HFF-Myc (cell line): ENCODE measurements around the gene UFSP2.

Experiments used
- DNase-seq: peaks from one replicate; pipeline ENCODE4 v3.0.0-alpha.2; 2011; ENCODE audit warnings: low read depth; ENCODE audit errors: extremely low read depth
- H3K4me3 ChIP-seq: replicated peaks from 2 replicates; pipeline ENCODE4 v1.5.1; 2011; ENCODE audit warnings: low read depth, mild to moderate bottlenecking, control low read depth, low read length
- TF ChIP-seq, protein P1 (sequence below): IDR thresholded peaks from 2 replicates; pipeline ENCODE4 v1.5.1; 2012; ENCODE audit warnings: mild to moderate bottlenecking, low read depth, low read length, control low read depth; ENCODE audit errors: missing control alignments

Gene UFSP2

DNA sequence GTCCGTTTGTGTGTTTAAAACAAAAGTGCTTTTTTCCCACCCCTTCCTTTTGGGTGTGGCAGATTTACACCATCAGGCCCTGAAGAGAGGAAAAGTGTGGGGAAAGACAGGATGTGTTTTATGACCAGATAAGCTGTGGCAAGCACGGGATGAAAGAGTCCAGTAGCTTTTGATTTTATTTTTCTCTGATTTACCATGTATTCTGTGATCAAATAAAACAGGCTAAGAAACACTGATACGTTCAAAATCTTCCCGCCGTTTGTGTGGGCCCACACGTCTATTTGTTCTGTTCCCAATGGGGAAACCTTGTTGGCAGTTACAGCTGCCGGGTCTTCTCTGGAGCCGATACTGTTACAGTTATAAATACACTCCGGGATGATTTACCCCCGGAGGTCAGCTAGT is 40.8 kb downstream of the UFSP2 start:
- no peak for DNase-seq
- TF ChIP-seq, protein P1, sequence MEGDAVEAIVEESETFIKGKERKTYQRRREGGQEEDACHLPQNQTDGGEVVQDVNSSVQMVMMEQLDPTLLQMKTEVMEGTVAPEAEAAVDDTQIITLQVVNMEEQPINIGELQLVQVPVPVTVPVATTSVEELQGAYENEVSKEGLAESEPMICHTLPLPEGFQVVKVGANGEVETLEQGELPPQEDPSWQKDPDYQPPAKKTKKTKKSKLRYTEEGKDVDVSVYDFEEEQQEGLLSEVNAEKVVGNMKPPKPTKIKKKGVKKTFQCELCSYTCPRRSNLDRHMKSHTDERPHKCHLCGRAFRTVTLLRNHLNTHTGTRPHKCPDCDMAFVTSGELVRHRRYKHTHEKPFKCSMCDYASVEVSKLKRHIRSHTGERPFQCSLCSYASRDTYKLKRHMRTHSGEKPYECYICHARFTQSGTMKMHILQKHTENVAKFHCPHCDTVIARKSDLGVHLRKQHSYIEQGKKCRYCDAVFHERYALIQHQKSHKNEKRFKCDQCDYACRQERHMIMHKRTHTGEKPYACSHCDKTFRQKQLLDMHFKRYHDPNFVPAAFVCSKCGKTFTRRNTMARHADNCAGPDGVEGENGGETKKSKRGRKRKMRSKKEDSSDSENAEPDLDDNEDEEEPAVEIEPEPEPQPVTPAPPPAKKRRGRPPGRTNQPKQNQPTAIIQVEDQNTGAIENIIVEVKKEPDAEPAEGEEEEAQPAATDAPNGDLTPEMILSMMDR, result no peak
- no peak overlapping the region for H3K4me3 ChIP-seq

DNA sequence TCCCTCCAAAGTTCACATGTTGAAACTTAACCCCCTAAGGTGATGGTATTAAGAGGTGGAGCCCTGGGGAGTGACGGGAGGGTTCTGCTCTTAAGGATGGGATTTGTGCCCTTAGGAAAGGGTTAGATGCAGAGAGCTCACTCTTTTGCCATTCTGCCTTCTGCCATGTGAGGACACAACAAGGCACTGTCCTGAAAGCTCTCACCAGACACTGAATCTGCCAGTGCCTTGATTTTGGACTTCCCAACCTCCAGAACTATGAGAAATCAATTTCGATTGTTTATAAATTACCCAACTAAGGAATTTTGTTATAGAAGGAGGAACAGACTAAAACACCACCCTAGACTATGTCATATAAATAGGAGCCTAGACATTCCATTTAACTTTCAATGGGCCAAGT is 41.7 kb downstream of the UFSP2 start:
- no peak for DNase-seq
- no peak overlapping the region for H3K4me3 ChIP-seq
- TF ChIP-seq, protein P1, result no peak

DNA sequence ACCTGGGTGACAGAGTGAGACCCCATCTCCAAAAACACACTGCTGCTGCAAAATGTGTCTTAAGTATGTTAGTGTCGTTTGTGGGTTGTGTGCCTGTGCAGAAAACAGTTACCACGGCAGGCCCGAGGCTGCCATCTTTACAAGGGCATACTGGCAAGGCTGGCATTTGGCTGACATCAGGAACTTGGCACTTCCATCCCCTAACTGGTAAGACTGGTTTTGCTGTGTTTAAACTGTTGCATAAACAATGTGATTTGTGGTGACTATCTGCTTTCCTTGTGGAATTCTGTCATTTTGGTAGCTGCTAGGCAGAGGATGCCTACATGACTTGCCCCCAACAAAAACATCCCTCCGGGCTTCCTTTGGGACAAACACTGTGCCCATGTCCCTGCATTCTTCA is 42.3 kb downstream of the UFSP2 start:
- DNase-seq, result no peak
- no peak overlapping the region for H3K4me3 ChIP-seq
- TF ChIP-seq, protein P1, result no peak

DNA sequence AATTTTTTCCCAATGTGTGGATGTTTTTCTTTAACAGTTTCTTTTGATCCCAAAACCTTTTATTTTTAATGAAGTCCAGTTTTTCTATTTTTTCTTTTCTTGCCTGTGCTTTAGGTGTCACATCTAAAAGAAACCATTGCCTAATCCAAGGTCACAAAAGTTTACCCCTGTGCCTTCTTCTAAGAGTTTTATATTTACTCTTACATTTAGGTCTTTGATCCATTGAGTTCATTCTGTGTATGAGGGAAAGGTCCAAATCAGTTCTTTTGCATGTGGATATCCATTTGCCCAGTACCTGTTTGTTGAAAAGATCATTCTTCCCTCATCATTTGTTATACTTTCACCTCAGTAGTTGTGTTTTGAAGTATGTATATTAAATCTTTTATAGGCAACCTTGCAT is 43.0 kb downstream of the UFSP2 start:
- no peak for DNase-seq
- H3K4me3 ChIP-seq, result no peak overlapping the region
- TF ChIP-seq, protein P1, result no peak

DNA sequence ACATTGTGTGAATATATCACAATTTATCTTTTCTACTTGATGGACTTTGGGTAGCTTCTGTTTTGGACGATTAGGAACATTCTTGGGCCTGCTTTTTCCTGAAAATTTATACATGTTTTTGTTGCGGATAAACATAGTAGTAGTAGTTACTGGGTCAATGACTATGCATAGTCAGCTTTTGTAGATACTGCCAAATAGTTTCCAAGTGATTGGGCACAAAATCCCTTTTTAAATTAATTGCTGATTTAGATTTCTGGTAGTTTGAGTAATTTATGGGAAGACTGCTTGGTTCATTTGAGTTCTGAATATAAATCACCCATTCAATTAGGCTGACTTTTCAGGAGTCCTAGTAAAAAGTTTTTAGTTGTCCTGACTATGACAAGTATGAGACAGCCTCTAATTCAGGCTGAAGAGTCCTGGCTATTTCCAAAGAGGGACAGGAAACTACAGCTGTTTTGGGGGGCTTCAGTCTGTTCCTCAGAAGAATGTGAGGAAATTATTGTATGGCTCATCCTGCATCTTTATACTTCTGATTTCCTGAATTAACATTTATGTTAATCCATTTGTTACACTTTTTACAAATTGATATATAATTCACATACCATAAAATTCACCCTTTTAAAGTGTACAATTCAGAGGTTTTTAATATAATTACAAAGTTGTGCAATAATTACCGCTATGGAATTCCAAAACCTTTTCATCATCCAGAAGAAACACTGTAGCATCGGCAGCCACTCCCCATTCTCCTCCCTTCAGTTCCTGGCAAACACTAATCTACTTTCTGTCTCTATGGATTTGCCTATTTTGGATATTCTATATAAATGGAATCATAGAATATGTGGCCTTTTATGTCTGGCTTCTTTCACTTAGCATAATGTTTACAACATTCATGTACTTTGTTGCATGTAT is 44.2 kb downstream of the UFSP2 start:
- no peak overlapping the region for H3K4me3 ChIP-seq
- TF ChIP-seq, protein P1, result no peak
- no peak for DNase-seq

DNA sequence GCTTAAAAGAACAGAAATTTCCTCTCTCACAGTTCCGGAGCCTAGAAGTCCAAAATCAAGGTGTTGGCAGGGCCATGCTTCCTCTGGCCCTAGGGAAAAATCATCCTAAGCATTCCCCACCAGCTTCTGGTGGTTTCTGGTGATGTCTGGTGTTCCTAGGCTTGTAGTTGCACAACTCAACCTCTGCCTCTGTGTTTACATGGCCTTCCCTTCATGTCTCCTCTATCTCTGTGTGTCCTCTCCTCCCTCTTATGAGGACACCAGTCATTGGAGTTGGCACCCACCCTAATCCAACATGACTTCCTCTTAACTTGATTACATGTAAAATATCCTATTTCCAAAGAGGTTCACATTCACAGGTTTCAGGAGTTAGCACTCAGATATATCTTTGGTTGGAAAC is 45.4 kb downstream of the UFSP2 start:
- H3K4me3 ChIP-seq, result no peak overlapping the region
- no peak for DNase-seq
- TF ChIP-seq, protein P1, result no peak
